LNCaP clone FGC (cell line): ENCODE results near the gene SLC38A3.

ENCODE experiments used
- DNase-seq: peaks from one replicate; pipeline ENCODE4 v3.0.0-alpha.2; 2011; ENCODE audit warnings: low read depth
- H3K4me3 ChIP-seq: 2 replicates; pipeline ENCODE4 v1.5.1; 2011; ENCODE audit warnings: mild to moderate bottlenecking, low read depth, low read length, control low read depth
- TF ChIP-seq, protein P1 (sequence below): IDR thresholded peaks from 2 replicates; pipeline ENCODE4 v1.5.1; 2012; ENCODE audit warnings: mild to moderate bottlenecking; ENCODE audit not compliant: control insufficient read depth, insufficient read depth; ENCODE audit errors: extremely low read depth

SLC38A3 gene

DNA sequence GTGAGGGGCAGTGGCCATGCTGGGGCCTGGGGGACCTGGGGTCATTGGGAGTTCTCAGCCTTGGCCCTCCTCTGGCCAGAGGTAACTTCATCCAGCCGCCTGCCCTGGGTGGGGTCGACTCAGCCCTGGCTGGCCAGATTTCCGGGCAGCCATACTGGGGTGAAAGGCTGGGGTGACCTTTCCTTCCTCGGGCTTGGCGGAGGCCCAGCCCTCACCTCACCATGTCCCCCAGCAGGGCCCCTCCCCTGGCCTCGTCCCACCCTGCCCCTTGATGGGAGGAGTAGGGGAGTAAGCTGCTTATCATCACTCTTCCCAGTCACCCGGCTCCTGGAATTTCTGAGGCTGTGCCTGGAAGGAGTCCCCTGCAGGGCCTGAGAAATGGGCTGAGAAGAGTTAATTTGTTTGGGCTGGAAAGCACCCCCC, 44.5 kb upstream of the SLC38A3 start:
- H3K4me3 ChIP-seq, result no peak overlapping the region
- TF ChIP-seq, protein P1, sequence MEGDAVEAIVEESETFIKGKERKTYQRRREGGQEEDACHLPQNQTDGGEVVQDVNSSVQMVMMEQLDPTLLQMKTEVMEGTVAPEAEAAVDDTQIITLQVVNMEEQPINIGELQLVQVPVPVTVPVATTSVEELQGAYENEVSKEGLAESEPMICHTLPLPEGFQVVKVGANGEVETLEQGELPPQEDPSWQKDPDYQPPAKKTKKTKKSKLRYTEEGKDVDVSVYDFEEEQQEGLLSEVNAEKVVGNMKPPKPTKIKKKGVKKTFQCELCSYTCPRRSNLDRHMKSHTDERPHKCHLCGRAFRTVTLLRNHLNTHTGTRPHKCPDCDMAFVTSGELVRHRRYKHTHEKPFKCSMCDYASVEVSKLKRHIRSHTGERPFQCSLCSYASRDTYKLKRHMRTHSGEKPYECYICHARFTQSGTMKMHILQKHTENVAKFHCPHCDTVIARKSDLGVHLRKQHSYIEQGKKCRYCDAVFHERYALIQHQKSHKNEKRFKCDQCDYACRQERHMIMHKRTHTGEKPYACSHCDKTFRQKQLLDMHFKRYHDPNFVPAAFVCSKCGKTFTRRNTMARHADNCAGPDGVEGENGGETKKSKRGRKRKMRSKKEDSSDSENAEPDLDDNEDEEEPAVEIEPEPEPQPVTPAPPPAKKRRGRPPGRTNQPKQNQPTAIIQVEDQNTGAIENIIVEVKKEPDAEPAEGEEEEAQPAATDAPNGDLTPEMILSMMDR, result no peak

GRCh38 chr3:50161320-50161719, 43.8 kb upstream of the SLC38A3 start:
- DNase-seq, result no peak
- no peak overlapping the region for H3K4me3 ChIP-seq
- TF ChIP-seq, protein P1, result no peak

More for the DNA sequence above, 44.5 kb upstream of the SLC38A3 start:
- DNase-seq, result no peak

DNA sequence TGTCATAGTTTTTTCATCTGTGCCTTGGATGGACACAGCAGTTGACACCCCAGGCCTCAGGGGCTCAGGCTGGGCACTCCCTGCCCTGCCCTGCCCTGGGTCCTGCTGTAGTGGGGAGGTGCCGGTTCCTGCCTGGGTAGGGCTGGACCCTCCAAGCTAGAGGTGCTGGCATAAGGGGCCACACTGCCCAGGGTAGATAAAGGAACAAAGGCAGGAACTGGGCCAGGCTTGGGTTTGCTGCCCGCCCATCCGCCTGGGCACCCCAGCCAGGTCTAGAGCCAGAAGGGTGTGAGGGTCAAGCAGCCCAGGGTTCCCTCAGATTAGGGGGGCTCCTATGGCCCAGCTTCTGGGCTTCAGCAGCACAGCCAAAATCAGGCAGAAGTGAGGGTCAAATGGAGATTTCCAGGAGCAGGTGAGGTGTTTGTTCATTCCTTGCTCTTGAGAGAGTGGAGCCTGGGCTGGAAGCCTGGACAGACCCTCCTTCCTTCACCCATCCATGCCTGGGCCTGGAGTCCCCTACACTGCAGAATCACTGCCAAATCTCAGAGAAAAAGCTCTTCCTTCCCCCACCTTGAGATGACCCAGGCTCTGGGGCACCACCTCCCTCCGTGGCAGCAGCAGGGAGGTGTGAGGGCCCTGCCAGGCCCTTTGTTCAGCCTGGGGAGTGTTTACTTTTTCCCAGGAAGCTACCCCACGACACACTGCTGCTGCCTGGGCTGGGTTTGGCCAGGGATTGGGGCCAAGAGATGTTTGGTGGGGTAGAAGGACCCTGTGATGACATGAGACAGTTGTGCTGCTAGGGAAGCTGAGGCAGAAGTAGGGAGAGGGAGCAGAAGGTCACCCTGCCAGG, 42.8 kb upstream of the SLC38A3 start:
- TF ChIP-seq, protein P1, result no peak
- DNase-seq, result no peak
- H3K4me3 ChIP-seq, result no peak overlapping the region

DNA sequence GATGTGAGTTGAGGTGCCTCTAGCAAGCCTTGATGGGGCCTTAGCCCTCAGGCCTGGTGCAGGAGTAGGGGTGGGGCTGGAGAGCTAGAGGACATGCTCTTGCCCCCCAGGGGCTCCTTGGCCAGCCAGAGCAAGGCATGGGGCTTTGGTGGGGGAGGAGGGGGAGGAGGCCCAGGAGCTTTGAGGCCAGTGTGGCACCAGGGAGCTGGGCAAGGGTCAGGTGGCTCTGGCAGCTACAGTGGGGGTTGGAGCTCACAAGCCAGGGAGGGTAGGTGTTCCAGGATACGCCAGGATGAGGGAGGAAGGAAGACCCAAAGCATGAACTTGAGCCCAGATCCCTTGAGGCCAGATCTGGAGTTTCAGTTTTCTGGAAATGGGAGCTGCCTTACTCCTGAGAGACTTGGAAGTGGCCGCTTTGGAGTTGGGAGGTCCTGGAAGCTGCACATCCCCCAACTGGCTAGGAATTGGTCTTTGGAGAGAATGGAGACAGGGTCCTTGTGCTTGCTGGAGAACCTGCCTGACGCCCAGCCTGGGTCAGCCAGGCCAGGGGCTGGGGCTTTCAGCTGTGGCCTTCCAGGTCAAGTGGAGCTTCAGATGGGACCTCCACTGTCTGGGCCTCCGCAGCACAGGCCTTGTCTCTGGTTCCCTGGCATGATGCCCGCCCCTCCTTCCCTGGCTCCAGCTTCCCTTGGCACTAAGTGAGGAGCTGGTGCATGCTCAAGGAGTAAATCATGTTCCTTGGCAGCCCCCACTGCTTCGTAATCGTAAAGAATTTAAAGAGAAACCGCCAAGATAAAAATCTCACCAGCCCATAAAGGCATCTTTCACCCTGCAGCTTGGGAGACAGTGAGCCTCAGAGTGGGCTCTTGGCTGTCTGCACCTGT, 41.3 kb upstream of the SLC38A3 start:
- 0 out of 2 replicates have a peak overlapping the region, but pooled peaks have one; percentile 20 for H3K4me3 ChIP-seq
- peak; percentile 96 for DNase-seq
- TF ChIP-seq, protein P1, result no peak

DNA sequence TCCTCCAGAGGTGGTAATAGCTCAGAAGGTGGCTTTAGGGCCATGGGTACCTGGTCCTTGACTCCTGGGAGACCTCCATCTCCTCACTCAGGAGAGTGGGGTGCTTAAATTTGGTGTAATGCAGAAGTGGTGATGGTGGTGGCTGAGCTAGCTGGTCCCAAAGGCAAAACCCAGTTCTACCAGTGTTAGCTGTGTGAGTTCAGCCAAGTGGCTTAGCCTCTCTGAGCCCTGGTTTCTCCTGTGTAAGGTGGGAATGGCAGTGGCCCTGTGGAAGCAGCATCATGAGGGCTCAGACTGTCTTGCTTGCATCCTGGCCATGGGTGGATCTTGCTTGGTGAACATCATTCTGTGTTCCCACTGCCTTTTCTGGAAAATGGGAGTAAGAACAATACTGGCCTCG, 40.6 kb upstream of the SLC38A3 start:
- no peak for DNase-seq
- TF ChIP-seq, protein P1, result no peak
- peak overlapping the region; percentile 20; the same call in 1 of the 2 replicates for H3K4me3 ChIP-seq

GRCh38 chr3:50164984-50165909, 39.8 kb upstream of the SLC38A3 start:
- peak; percentile 18 for DNase-seq
- TF ChIP-seq, protein P1, result no peak
- no peak overlapping the region for H3K4me3 ChIP-seq
